NCI-H524 (cell line): ENCODE data around the gene CABCOCO1.

Source experiments
- DNase-seq, 2 experiments: peaks; one replicate each; lab custom pipeline; 2025; lab: John Stamatoyannopoulos, UW

Gene CABCOCO1

DNA sequence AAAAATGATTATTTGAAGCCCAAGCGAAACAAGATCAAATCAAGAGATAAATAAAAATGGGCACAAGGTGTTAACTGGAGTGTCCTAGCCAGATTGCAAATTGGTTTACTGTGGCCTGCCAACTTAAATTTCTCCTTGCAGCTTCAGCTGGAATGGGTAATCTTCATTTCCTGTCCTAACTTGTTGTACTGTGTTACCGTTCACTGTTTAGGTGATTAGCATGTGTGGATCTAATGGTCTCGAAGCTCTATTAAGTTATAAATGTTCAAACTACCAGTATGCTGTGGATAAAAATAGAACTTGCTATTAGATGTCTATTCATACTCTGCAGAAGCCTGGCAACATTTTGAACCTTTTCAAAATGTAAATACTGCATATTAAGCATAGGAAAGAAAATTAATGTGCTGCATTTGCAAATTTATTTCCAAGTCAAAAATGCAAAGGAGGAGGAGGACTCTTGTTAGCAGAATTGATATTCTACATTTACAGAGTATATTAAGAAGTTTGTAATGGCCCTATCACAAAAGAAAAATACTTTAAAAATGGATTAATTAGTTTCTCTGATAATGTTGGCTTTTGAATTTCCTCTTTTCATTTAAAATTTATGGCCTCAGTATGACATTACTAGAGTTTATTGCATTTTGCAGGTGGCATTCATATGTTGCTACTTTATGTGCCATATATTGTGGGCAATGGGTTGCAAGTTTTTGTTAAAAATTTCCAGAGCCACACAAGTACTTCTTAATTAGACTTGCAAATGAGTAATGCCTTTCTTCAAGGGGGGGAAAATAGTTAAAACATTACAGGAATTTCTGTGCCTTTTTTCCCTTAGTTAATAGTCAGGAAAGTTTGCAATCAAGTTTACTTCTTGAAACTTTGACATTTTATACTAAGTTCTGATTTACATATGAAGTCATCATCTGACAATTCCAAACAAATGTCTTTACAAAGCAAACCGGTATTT lies 92.1 kb downstream of the CABCOCO1 start:
- peak in 1 of 2 experiments; percentile 2 for DNase-seq

GRCh38 chr10:61757001-61757400 lies 94.3 kb downstream of the CABCOCO1 start:
- DNase-seq, result no peak

DNA sequence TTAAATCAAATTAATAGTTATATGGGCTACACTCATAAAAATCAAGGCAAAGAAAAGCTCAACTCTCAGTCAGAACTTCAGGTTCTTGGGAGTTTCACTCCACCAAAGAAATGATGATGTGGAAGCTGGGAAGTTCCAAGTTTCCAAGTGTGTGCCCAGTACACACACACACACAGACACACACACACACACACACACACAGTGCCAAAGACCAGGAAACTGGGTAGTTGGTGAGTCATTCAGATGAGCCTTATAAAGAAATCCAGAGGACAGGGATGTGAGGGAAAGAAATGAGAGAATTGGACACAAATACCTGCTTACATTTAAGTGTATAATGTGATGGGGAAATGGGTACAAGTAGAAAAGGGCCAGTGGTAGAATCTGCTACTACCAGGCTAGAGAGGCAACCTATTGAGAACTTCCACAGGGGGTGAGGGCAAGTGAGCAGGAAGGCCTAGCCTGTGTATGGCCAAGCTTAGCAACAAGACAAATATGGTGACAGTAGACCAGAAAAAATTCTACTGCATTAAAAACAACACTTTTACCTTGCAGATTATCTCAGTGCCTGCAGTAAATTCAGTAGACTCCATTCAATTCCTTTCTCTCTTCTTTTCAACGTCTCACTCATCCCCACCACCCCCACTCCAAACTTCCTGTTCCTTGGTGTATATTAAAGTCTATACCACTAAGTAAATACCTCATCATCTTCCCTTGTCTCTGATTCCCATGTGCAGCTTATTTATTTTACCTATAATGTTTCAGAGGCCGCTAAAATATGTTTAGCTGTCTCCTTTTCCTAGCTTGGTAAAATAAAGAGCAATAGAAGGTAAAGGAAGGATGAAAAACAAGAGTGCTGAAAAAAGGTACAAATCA lies 95.0 kb downstream of the CABCOCO1 start:
- no peak for DNase-seq

DNA sequence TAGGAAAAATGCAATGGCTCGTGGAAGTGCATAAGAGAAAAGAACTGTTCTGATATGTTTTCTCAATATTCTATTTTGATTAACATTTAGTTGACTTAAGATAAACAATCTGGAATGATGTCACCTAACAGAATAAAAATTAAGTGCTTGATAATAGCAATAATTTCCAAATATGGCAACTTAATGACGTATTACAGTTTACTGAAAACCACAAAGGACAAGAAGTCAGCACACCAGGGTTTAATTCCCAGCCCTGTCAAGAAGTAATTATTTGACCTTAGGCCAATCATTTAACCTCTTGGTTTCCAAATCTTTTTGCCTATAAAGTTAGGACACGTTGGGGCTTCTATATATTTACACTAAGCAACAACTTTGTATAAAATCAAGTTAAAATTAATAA lies 95.7 kb downstream of the CABCOCO1 start:
- DNase-seq, result no peak

- DNase-seq, result no peak
Measured at GRCh38 chr10:61759751-61760150, 97.0 kb downstream of the CABCOCO1 start.

DNA sequence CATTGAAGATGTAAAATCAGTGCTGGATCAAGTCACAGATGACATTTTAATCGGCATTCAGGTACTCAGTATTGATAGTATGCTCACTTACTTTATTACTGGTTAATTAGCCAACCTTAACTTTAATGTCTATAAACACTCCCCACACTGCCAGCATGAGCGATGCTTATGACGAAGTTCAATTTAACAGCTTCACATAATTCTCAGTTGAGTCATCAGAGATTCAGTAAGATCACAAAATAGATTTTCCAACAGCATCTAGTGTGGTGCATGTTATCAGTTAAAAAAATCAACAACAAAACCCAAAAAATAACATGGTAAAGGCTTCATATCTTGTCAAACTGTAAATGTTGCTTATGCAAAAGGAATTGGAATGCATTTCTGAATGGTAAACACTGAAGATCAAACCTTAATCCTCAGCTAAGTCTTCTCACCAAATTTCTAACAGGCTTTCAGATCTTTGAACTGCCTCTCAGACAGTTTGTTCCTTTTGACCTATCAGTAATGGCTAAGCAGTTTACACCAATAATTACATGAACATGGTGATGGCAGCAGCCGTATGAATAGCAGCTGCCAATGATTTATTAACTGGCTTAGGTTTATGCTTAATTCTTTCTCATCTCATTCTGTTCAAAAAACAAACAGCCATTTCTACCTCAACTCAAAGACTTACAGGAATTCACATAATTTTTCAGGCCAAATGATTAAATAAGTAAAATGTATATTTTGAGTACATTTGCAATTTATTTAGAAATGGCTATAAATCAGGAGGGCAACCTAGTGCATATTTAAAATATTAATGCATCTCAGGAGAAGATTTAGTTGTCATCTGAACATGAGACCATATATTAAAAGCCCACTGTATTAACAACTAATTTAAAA lies 98.5 kb downstream of the CABCOCO1 start:
- DNase-seq, result no peak

DNA sequence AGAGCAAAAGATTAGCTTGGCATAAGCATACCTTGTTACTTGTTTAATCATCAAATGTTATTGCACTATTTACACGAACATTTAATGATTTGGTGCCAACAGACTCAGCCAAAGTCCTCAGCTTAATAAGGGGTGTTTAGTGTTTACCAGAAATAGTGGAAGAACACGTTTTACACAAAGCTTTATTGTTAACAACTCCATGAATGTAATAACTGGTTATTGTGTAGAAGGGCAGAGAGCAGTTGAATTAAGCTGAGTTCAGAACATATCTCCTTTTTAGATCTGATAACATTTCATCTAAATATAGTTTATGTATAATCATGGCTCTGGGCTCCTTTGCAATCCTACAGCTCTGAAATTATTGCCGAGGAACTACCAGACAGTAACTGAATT lies 99.1 kb downstream of the CABCOCO1 start:
- no peak for DNase-seq

- no peak for DNase-seq
Measured at GRCh38 chr10:61763778-61764177, 101.0 kb downstream of the CABCOCO1 start.

- DNase-seq, result no peak
Measured at GRCh38 chr10:61764486-61764885, 101.8 kb downstream of the CABCOCO1 start.

GRCh38 chr10:61765176-61766087 lies 102.7 kb downstream of the CABCOCO1 start:
- no peak for DNase-seq

- no peak for DNase-seq
Measured at GRCh38 chr10:61766927-61767326, 104.2 kb downstream of the CABCOCO1 start.

DNA sequence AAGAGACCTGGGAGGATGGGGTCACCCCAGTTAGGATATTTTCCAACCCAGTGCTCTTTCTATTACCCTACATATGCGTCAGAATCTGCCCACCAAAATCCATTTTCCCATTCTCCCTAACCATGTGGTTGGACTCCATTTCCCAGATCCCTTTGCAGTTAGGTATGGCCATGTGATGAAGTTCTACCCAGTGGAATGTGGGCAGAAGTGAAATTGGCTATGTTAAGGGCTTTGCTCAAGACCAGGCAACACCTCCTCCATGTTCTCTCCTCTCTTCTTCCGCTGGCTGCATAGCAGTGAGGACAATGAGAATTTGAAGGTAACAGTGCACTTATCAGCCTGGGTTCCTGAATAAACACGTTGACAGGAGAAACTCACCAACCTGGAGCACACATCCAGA lies 111.3 kb downstream of the CABCOCO1 start:
- no peak for DNase-seq

GRCh38 chr10:61775111-61775510 lies 112.4 kb downstream of the CABCOCO1 start:
- no peak for DNase-seq

GRCh38 chr10:61776615-61777266 lies 114.0 kb downstream of the CABCOCO1 start:
- DNase-seq, result no peak

GRCh38 chr10:61778137-61778536 lies 115.4 kb downstream of the CABCOCO1 start:
- no peak for DNase-seq

GRCh38 chr10:61779276-61779675 lies 116.5 kb downstream of the CABCOCO1 start:
- no peak for DNase-seq

GRCh38 chr10:61779950-61780659 lies 117.4 kb downstream of the CABCOCO1 start:
- DNase-seq, result no peak

- no peak for DNase-seq
Measured at GRCh38 chr10:61780732-61781131, 118.0 kb downstream of the CABCOCO1 start.

DNA sequence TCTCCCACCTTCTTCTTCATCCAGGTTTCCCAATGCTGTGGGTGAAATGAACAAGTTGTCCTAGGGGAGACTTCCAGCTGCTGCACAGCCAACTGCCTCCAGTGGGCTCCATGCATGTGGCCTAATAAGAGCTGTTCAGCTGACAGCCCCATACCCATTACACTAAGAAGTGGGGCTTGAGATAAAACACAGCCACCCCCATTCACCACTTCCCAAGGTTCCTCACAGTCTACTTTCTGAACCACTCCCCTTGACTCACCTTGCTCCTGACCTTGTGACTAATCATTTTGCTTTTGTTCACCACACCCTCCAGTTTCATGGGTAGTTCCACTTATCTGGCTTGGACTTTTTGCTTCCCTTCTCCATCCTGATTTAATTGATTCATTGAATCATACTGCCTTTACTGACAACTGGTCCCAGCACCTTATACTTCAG lies 119.3 kb downstream of the CABCOCO1 start:
- DNase-seq, result no peak
